CD14-positive monocyte (primary cell): ENCODE measurements around the gene SLC38A9. TPM values are rescaled to one million over a fixed set of nuclear protein-coding genes. Genes with fewer than 3 reads are reported as not detected.

Experiments used
- DNase-seq, 3 donors: peaks; one replicate each; pipeline ENCODE4 v3.0.0-alpha.2; 2011 to 2022
- H2AFZ ChIP-seq: 2 replicates; pipeline ENCODE4 v1.6.0; 2012; ENCODE audit warnings: mild to moderate bottlenecking, low read depth, low read length, inconsistent platforms; ENCODE audit not compliant: insufficient read depth, poor library complexity, severe bottlenecking
- H3K27ac ChIP-seq, 2 donors: 1 replicate in 1 of 2; 2 replicates in 1 of 2; pipeline ENCODE4 v1.5.1; 2012 to 2013; ENCODE audit warnings: low read length in 2 of 2, control low read depth in 1 of 2, inconsistent platforms in 1 of 2, low read depth in 1 of 2, mild to moderate bottlenecking in 1 of 2
- H3K27me3 ChIP-seq, 2 donors: one replicate each; pipeline versions ENCODE4 v1.6.0 to v1.6.1; 2011 to 2013; ENCODE audit warnings: low read length in 2 of 2; ENCODE audit not compliant: control insufficient read depth in 2 of 2, insufficient read depth in 2 of 2
- H3K36me3 ChIP-seq, 2 donors: replicated peaks in 1 of 2; 1 replicate in 1 of 2; 2 replicates in 1 of 2; pipeline versions ENCODE4 v1.5.1 to v1.6.1; 2012 to 2013; ENCODE audit warnings: low read length in 2 of 2, control low read depth in 1 of 2, inconsistent platforms in 1 of 2, mild to moderate bottlenecking in 1 of 2; ENCODE audit not compliant: insufficient read depth in 2 of 2, control insufficient read depth in 1 of 2
- H3K4me1 ChIP-seq, 2 donors: 1 replicate in 1 of 2; 2 replicates in 1 of 2; pipeline versions ENCODE4 v1.5.1 to v1.6.1; 2012 to 2013; ENCODE audit warnings: low read length in 2 of 2, control low read depth in 1 of 2, inconsistent platforms in 1 of 2, mild to moderate bottlenecking in 1 of 2, moderate library complexity in 1 of 2; ENCODE audit not compliant: insufficient read depth in 2 of 2, control insufficient read depth in 1 of 2
- H3K4me2 ChIP-seq: replicated peaks from 2 replicates; pipeline ENCODE3; 2012; ENCODE audit warnings: low read length, moderate library complexity, mild to moderate bottlenecking; ENCODE audit not compliant: poor library complexity, severe bottlenecking; ENCODE audit errors: extremely low read depth
- H3K4me3 ChIP-seq, 3 experiments: fragments of 200-600 bp in 1 of 3; sonication (generic) in 1 of 3; replicated peaks in 1 of 3; 1 replicate in 2 of 3; 2 replicates in 1 of 3; pipeline ENCODE4 v1.5.1; 2011 to 2013; ENCODE audit warnings: low read length in 3 of 3, mild to moderate bottlenecking in 3 of 3, control low read depth in 2 of 3, low read depth in 2 of 3, inconsistent platforms in 1 of 3, moderate library complexity in 1 of 3
- H3K79me2 ChIP-seq: 2 replicates; pipeline ENCODE4 v1.6.0; 2012; ENCODE audit warnings: mild to moderate bottlenecking, control low read depth, inconsistent platforms, low read length, moderate library complexity; ENCODE audit not compliant: insufficient read depth
- H3K9ac ChIP-seq: 2 replicates; pipeline ENCODE4 v1.6.0; 2017; ENCODE audit warnings: low read length, mild to moderate bottlenecking; ENCODE audit not compliant: insufficient read depth, poor library complexity, severe bottlenecking
- H3K9me3 ChIP-seq, 2 donors: replicated peaks in 1 of 2; 1 replicate in 1 of 2; 2 replicates in 1 of 2; pipeline versions ENCODE4 v1.5.1 to v1.6.1; 2012 to 2013; ENCODE audit warnings: low read length in 2 of 2, control low read depth in 1 of 2; ENCODE audit not compliant: control insufficient read depth in 1 of 2, insufficient read depth in 1 of 2
- H4K20me1 ChIP-seq: 2 replicates; pipeline ENCODE4 v1.6.0; 2012; ENCODE audit warnings: mild to moderate bottlenecking, low read length, control low read depth, moderate library complexity; ENCODE audit not compliant: insufficient read depth
- H3K27ac Mint-ChIP-seq, 7 donors: one replicate each; pipeline ENCODE4 v1.8.0; 2020; ENCODE audit warnings: mild to moderate bottlenecking in 7 of 7, mixed read lengths in 7 of 7, moderate library complexity in 6 of 7, inconsistent platforms in 2 of 7
- H3K27me3 Mint-ChIP-seq, 3 donors: one replicate each; pipeline ENCODE4 v1.8.0; 2021 to 2022; ENCODE audit warnings: low read depth in 3 of 3, mild to moderate bottlenecking in 3 of 3, mixed read lengths in 3 of 3, moderate library complexity in 3 of 3, inconsistent platforms in 1 of 3
- H3K36me3 Mint-ChIP-seq, 2 donors: one replicate each; pipeline ENCODE4 v1.8.0; 2020; ENCODE audit warnings: mixed read lengths in 2 of 2, inconsistent platforms in 1 of 2, mild to moderate bottlenecking in 1 of 2
- H3K4me1 Mint-ChIP-seq: one replicate; pipeline ENCODE4 v1.8.0; 2020; ENCODE audit warnings: mild to moderate bottlenecking, mixed read lengths
- H3K4me3 Mint-ChIP-seq, 2 donors: one replicate each; pipeline ENCODE4 v1.8.0; 2020; ENCODE audit warnings: mild to moderate bottlenecking in 2 of 2, mixed read lengths in 2 of 2, moderate library complexity in 1 of 2
- H3K9me3 Mint-ChIP-seq, 7 donors: one replicate each; pipeline ENCODE4 v1.8.0; 2020 to 2022; ENCODE audit warnings: mixed read lengths in 7 of 7, mild to moderate bottlenecking in 6 of 7, moderate library complexity in 6 of 7, inconsistent platforms in 2 of 7
- WGBS: methylation state at CpG from one replicate; pipeline ENCODE4 v1.1.5; 2013; ENCODE audit warnings: missing lambda C conversion rate; ENCODE audit not compliant: insufficient coverage; 5-methylcytosine and 5-hydroxymethylcytosine counted together
- intact Hi-C, 2 donors: fragments of 100-400 bp; cut with micrococcal nuclease; formaldehyde crosslinking; loops; one replicate each; pipeline versions ENCODE4 v1.15.0 to v1.15.1; 2023
- polyA plus RNA-seq, 3 donors: library from polyadenylated mRNA; depleted of rRNA in 1 of 3; unstranded in 2 of 3; stranded (reverse) in 1 of 3; fragments of 300-500 nt in 2 of 3; fragments of >200 nt in 1 of 3; fragmentation: Illumina TruSeq in 2 of 3; gene quantifications; 1 replicate in 2 of 3; 2 replicates in 1 of 3; pipeline ENCODE4 v1.2.3, GENCODE V29; 2012 to 2021
- TF ChIP-seq, protein P1 (sequence below): fragments of 200-600 bp; IDR thresholded peaks from one replicate; pipeline ENCODE4 v1.8.0; 2022; ENCODE audit warnings: antibody characterized with exemption, mild to moderate bottlenecking

SLC38A9 gene
- polyA plus RNA-seq, 3 donors: 10.7 to 15.2 (median 14.1) TPM

- WGBS: 100% methylated on average over 2 of the region's 2 CpGs
These were observed 39.6 kb downstream of the SLC38A9 start for GRCh38 chr5:55672477-55672911.

GRCh38 chr5:55671975-55672374, 40.1 kb downstream of the SLC38A9 start:
- no peaks in the 10 kb centered on the region for H3K4me1 Mint-ChIP-seq
- TF ChIP-seq, protein P1, sequence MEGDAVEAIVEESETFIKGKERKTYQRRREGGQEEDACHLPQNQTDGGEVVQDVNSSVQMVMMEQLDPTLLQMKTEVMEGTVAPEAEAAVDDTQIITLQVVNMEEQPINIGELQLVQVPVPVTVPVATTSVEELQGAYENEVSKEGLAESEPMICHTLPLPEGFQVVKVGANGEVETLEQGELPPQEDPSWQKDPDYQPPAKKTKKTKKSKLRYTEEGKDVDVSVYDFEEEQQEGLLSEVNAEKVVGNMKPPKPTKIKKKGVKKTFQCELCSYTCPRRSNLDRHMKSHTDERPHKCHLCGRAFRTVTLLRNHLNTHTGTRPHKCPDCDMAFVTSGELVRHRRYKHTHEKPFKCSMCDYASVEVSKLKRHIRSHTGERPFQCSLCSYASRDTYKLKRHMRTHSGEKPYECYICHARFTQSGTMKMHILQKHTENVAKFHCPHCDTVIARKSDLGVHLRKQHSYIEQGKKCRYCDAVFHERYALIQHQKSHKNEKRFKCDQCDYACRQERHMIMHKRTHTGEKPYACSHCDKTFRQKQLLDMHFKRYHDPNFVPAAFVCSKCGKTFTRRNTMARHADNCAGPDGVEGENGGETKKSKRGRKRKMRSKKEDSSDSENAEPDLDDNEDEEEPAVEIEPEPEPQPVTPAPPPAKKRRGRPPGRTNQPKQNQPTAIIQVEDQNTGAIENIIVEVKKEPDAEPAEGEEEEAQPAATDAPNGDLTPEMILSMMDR: no peak
- Histone ChIP-seq H3K4me3 (no peak overlapping the region), H3K4me1 (no peaks in the 10 kb centered on the region), H3K36me3 (peaks cover 15 to 36% of the 10 kb centered on the region in 2 donors), H3K9me3 (no peaks in the 10 kb centered on the region), H3K9ac (no peak overlapping the region), H3K27ac (no peak overlapping the region), H3K4me2 (no peak overlapping the region), H4K20me1 (no peaks in the 10 kb centered on the region), H3K27me3 (no peaks in the 10 kb centered on the region), H2AFZ (no peak overlapping the region), H3K79me2 (no peaks in the 10 kb centered on the region)
- H3K4me3 Mint-ChIP-seq: no peak overlapping the region
- H3K27ac Mint-ChIP-seq: no peak overlapping the region
- intact Hi-C loops: no loop called here
- no peak for DNase-seq
- peaks cover 27 to 35% of the 10 kb centered on the region in 2 donors for H3K36me3 Mint-ChIP-seq
- WGBS: no CpG with 5 or more reads among the region's 1 CpG
- peaks cover 0 to 2% (median 0%) of the 10 kb centered on the region in 7 donors for H3K9me3 Mint-ChIP-seq
- H3K27me3 Mint-ChIP-seq: no peaks in the 10 kb centered on the region

More at GRCh38 chr5:55672477-55672911, 39.6 kb downstream of the SLC38A9 start:
- Mint-ChIP-seq H3K4me3 (no peak overlapping the region), H3K36me3 (peaks cover 27 to 33% of the 10 kb centered on the region in 2 donors), H3K4me1 (no peaks in the 10 kb centered on the region), H3K9me3 (peaks cover 0 to 2% (median 0%) of the 10 kb centered on the region in 7 donors), H3K27me3 (no peaks in the 10 kb centered on the region), H3K27ac (no peak overlapping the region)
- Histone ChIP-seq H3K79me2 (no peaks in the 10 kb centered on the region), H3K4me2 (no peak overlapping the region), H2AFZ (no peak overlapping the region), H3K4me3 (no peak overlapping the region), H3K9ac (no peak overlapping the region), H3K36me3 (peaks cover 15 to 36% of the 10 kb centered on the region in 2 donors), H4K20me1 (no peaks in the 10 kb centered on the region), H3K4me1 (no peaks in the 10 kb centered on the region), H3K27me3 (no peaks in the 10 kb centered on the region), H3K9me3 (no peaks in the 10 kb centered on the region), H3K27ac (no peak overlapping the region)
- intact Hi-C loops: no loop called here
- TF ChIP-seq, protein P1: no peak
- no peak for DNase-seq
